ENCODE data around the gene DOCK9. TPM values are rescaled to one million over a fixed set of nuclear protein-coding genes. Genes with fewer than 3 reads are reported as not detected.

The DOCK9 gene
- total RNA-seq, 6 experiments from 2014 or later: 21.8 to 30.5 (median 25.5) TPM

DNA sequence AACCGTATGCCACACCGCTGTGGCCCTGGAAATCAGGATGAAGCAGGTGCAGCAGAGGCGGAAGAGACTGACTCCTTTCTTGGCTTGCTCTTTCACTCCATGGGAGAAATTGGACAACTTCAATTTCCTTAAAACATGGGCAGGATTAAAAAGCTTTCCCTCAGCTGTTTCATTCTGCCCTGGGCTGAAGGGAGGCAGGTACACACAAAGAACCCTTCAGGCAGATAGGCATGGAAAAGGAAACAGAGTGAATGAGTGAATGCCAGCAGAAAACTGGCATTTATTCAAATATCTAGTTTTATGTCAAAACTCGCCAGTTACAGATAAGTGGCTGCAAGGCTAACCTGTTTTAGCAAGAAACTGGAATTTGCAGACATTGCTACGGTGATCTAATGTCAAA is 154.4 kb downstream of the DOCK9 start:
- Mint-ChIP-seq H3K27ac (no peak overlapping the region), H3K27me3 (ENCODE audit: insufficient read depth) (peaks cover 3% of the 10 kb centered on the region; the same call in 1 of the 2 replicates), H3K4me1 (ENCODE audit: low read depth) (peaks cover 30% of the 10 kb centered on the region), H3K36me3 (ENCODE audit: low read depth) (0 out of 2 replicates have a peak, but pooled peaks cover 10% of the 10 kb centered on the region), H3K9me3 (no peaks in the 10 kb centered on the region), H3K4me3 (no peak overlapping the region)
- TF ChIP-seq, protein P1, sequence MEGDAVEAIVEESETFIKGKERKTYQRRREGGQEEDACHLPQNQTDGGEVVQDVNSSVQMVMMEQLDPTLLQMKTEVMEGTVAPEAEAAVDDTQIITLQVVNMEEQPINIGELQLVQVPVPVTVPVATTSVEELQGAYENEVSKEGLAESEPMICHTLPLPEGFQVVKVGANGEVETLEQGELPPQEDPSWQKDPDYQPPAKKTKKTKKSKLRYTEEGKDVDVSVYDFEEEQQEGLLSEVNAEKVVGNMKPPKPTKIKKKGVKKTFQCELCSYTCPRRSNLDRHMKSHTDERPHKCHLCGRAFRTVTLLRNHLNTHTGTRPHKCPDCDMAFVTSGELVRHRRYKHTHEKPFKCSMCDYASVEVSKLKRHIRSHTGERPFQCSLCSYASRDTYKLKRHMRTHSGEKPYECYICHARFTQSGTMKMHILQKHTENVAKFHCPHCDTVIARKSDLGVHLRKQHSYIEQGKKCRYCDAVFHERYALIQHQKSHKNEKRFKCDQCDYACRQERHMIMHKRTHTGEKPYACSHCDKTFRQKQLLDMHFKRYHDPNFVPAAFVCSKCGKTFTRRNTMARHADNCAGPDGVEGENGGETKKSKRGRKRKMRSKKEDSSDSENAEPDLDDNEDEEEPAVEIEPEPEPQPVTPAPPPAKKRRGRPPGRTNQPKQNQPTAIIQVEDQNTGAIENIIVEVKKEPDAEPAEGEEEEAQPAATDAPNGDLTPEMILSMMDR (IDR thresholded peaks at IDR 0.05): no peak
- no peak for DNase-seq

DNA sequence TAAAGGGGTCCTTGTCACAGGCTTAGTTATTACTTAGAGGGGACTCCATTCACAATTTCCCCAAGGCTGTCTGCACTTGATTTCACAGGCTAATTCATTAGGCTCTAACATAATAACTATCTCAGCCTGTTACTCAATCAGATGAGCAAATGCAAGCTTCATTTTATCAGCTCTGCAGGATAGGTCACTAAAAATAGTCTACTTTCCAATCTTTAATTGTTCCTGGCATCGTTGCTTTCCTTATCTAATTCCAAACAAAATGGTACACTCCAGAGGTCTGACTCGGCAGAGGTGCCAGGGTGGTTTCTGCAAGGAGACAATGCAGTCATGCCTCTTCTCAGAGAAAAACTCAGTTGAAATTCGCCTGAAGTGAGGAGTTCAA is 155.6 kb downstream of the DOCK9 start:
- Mint-ChIP-seq H3K9me3 (no peaks in the 10 kb centered on the region), H3K27ac (no peak overlapping the region), H3K36me3 (ENCODE audit: low read depth) (0 out of 2 replicates have a peak, but pooled peaks cover 10% of the 10 kb centered on the region), H3K4me1 (ENCODE audit: low read depth) (peaks cover 30% of the 10 kb centered on the region), H3K4me3 (no peak overlapping the region), H3K27me3 (ENCODE audit: insufficient read depth) (no peaks in the 10 kb centered on the region)
- DNase-seq: no peak
- TF ChIP-seq, protein P1 (IDR thresholded peaks at IDR 0.05): no peak

DNA sequence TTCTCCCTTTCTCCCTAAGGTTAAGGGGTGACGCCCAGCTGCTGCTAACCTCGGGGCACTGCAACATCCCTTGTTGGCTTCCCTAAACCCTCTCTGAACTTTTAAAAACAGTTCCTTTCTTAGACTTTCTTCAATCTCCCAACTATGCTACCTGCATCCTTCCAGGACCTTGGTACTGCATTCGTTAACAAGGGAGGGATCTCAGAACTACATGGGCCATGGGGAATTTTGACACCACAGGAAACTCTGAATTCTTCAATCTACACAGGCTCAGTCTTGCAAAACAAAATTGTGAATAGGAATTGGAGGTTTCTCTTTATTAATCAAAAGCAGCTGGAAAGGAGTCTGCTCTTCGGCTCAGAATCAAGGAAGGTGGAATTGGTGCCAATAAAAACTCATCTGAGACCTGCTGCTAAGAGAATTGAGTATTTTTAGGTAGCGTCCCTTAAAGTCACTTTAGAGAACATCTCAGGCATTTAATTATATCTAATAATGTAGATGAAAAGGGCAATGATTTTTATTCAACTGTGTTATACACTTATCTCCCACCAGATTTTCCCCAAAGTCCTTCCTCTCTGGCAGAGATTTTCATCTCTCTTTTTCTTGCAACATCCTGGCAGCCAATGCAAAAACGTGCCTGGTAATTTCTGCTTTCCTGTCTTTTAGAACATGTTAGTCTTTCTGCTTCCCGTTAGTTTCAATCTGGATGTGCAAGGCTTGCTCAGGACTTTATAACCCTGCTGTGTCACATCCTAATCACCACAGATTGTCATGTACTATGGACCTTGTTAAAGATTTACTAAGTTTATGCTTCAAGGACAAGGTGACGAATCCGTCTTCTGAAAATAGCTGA is 156.3 kb downstream of the DOCK9 start:
- DNase-seq: no peak
- peaks cover 10% of the 10 kb centered on the region; the same call in 1 of the 2 replicates for H3K36me3 Mint-ChIP-seq (ENCODE audit: low read depth)
- no peak overlapping the region for H3K4me3 Mint-ChIP-seq
- H3K4me1 Mint-ChIP-seq (ENCODE audit: low read depth): peaks cover 30% of the 10 kb centered on the region
- no peak overlapping the region; the same call in 1 of the 2 replicates for H3K27ac Mint-ChIP-seq
- TF ChIP-seq, protein P1 (IDR thresholded peaks at IDR 0.05): no peak
- H3K9me3 Mint-ChIP-seq: no peaks in the 10 kb centered on the region
- H3K27me3 Mint-ChIP-seq (ENCODE audit: insufficient read depth): no peaks in the 10 kb centered on the region

DNA sequence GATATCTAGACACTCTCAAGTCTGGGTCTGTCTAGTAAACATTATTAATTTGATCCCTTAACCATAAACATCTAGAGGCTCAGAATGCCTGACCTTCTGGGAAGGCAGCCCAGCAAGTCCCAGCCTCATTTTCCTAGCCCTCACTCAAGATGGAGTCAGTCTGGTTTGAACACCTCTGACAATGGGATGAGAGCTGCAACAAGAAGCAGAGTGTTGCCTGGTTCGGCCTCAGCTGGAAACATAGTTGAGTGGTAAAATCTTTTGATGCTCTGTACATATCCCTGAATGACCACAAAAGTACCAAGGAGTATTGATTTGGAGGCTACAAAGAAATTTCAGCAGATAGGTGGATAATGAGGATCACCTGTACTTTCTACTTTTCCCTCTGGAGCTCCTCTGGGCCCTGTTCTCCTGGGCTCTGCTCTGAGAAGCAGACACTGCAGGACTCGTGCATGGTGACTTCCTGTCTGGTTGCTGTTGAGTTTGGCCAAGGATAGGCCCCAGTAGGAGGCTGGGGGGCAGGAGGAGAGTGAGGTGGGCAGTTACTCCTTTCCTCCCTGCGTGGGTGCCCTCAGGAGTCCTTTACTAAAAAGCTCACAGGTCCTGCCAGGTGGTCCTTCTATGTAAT is 157.0 kb downstream of the DOCK9 start:
- Mint-ChIP-seq H3K4me3 (no peak overlapping the region), H3K27me3 (ENCODE audit: insufficient read depth) (no peaks in the 10 kb centered on the region), H3K9me3 (no peaks in the 10 kb centered on the region), H3K4me1 (ENCODE audit: low read depth) (peaks cover 30% of the 10 kb centered on the region), H3K27ac (no peak overlapping the region), H3K36me3 (ENCODE audit: low read depth) (peaks cover 18% of the 10 kb centered on the region)
- DNase-seq: no peak
- TF ChIP-seq, protein P1 (IDR thresholded peaks at IDR 0.05): no peak

DNA sequence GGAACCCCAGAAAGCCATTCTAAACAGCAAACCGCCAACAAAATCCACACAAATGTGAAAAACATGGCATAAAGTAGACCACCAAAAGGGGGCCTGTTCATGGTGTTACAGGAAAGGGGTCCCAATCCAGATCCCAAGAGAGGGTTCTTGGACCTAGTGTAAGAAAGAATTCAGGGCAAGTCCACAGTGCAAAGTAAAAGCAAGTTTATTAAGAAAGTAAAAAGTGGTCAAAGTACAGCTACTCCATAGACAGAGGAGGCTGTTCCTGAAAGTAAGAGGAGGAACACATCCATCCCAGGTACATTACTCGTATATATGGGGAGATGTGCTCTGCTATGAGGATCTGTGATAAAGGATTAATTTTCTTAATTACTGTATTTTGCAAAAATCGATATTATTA is 157.6 kb downstream of the DOCK9 start:
- no peak for DNase-seq
- Mint-ChIP-seq H3K27ac (no peak overlapping the region), H3K4me3 (no peak overlapping the region), H3K9me3 (no peaks in the 10 kb centered on the region), H3K27me3 (ENCODE audit: insufficient read depth) (no peaks in the 10 kb centered on the region), H3K36me3 (ENCODE audit: low read depth) (peaks cover 18% of the 10 kb centered on the region), H3K4me1 (ENCODE audit: low read depth) (peaks cover 30% of the 10 kb centered on the region)
- TF ChIP-seq, protein P1 (IDR thresholded peaks at IDR 0.05): no peak

All from HFFc6 (cell line).